ENCODE results near the gene CORIN. TPM values are rescaled to one million over a fixed set of nuclear protein-coding genes. Genes with fewer than 3 reads are reported as not detected.
"Not testable (repeated sequence)": the region's sequence is repeated elsewhere in the genome, so short reads cannot be mapped to it uniquely, and the experiment has no call there.

Gene CORIN
- total RNA-seq, 1 donor from 2014 or later: not detected

DNA sequence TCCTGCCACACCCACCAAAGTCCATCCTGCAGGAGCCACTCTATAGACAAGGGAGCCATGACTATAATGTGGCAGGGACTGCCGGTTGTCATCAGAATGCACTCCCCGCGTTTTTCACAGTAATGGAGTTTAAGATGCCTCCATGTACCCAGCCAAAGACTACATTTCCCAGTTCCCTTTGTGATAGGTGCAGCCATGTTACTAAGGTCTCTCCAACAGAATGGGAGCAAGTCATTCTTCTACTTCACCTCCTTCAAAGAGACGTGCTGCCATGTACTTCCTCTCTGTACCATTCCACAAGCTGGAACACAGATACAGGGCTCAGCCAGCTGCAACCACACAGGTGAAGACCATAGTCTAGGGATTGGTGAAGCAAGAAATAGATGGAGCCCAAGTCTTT lies 126.7 kb downstream of the CORIN start:
- DNase-seq (ENCODE audit: low read depth): no peak
- Histone ChIP-seq H3K4me3 (ENCODE audit: low read depth, low read length) (no peak overlapping the region), H3K36me3 (ENCODE audit: control insufficient read depth, insufficient read depth, low read length) (no peaks in the 10 kb centered on the region), H3K27me3 (ENCODE audit: control insufficient read depth, insufficient read depth, low read length) (no peaks in the 10 kb centered on the region)
- TF ChIP-seq, protein P1, sequence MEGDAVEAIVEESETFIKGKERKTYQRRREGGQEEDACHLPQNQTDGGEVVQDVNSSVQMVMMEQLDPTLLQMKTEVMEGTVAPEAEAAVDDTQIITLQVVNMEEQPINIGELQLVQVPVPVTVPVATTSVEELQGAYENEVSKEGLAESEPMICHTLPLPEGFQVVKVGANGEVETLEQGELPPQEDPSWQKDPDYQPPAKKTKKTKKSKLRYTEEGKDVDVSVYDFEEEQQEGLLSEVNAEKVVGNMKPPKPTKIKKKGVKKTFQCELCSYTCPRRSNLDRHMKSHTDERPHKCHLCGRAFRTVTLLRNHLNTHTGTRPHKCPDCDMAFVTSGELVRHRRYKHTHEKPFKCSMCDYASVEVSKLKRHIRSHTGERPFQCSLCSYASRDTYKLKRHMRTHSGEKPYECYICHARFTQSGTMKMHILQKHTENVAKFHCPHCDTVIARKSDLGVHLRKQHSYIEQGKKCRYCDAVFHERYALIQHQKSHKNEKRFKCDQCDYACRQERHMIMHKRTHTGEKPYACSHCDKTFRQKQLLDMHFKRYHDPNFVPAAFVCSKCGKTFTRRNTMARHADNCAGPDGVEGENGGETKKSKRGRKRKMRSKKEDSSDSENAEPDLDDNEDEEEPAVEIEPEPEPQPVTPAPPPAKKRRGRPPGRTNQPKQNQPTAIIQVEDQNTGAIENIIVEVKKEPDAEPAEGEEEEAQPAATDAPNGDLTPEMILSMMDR (IDR thresholded peaks at IDR 0.05; ENCODE audit: insufficient read depth, low read length, poor library complexity, severe bottlenecking): no peak

DNA sequence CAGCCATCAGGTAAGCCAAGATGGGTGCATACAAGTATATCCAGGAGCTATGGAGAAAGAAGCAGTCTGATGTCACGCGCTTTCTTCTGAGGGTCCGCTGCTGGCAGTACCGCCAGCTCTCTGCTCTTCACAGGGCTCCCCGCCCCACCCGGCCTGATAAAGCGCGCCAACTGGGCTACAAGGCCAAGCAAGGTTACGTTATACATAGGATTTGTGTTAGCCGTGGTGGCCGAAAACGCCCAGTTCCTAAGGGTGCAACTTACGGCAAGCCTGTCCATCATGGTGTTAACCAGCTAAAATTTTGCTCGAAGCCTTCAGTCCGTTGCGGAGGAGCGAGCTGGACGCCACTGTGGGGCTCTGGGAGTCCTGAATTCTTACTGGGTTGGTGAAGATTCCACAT lies 131.5 kb downstream of the CORIN start:
- DNase-seq (ENCODE audit: low read depth); H3K27me3 ChIP-seq (ENCODE audit: control insufficient read depth, insufficient read depth, low read length); H3K4me3 ChIP-seq (ENCODE audit: low read depth, low read length); H3K36me3 ChIP-seq (ENCODE audit: control insufficient read depth, insufficient read depth, low read length): not testable (repeated sequence)

DNA sequence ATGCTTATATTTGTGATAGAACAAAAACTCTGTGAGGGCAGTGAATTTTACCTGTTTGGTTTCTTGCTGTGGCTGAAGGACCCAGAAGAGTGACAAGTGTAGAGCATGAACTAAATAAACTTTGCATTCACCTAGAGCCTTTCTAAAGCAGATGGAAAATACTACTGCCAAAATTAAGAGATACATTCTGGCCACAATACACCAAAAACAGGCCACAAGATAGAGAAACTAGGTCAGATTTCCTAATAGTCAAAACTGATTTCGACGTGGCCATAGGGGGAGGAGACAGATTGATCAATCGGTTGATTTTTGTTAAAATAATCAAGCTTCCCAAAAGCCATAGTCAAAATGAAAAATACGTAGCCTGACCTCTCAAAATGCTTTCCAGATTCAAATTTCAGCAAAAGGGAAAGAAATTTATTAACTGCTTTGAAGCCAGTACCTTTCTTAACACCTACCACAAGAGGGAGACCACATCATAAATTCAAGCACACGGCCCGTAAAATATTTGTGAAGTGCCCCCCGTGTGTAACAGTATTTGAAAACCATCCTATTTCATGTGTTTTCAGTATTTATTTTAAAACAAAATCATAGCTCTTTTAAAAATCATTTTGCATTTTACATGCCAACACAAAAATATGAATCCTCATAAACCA lies 132.4 kb downstream of the CORIN start:
- no peak for DNase-seq (ENCODE audit: low read depth)
- Histone ChIP-seq H3K27me3 (ENCODE audit: control insufficient read depth, insufficient read depth, low read length) (no peaks in the 10 kb centered on the region), H3K4me3 (ENCODE audit: low read depth, low read length) (no peak overlapping the region), H3K36me3 (ENCODE audit: control insufficient read depth, insufficient read depth, low read length) (no peaks in the 10 kb centered on the region)
- TF ChIP-seq, protein P1 (IDR thresholded peaks at IDR 0.05; ENCODE audit: insufficient read depth, low read length, poor library complexity, severe bottlenecking): peak; percentile 50

DNA sequence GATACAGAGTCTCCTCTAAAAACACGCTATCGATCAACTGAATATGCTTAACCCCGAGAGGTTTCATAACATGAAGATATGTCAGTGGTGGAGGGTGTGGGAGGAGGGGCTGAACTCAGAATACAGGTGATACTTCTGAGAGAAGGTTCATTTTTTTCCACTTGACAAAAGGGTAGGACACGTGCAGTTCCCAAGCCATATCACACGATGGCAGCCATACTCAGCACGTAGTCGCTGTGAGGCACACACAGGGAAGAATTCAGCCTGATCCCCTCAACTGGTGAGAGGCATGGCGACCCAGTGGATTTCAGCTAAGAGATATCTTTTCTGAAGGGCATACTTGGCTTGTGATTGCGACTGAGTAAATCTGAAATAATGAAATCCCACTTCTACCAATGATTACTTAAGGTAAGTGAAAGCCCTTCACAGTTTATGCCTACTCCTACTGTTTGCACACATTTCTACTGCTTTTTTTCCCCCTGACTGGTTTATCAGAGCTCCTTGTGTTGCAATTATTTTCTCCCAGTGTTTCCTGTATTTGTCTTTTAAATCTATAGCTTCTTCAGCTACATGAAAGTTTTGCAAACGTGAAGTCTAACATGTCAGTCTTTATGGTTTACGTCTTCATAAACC lies 133.1 kb downstream of the CORIN start:
- H3K4me3 ChIP-seq (ENCODE audit: low read depth, low read length): no peak overlapping the region
- no peak for DNase-seq (ENCODE audit: low read depth)

DNA sequence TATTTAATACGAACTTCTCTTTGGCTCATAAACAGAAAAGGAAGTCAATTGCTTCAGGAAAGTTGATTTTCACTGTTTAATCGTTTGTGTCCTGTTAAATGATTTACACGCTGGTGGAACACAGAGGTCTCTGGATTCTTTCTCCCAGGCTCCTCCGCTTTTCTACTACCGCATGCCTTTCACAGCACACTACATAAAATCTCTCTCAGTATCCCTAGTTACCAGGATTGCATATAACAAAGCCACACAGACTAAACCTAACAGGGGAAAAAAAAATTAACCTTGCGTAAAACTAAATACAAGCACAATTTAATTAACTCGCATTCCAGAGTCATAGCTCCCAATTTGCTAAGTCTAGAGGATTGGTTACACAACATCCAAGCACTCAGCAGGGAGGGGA lies 133.9 kb downstream of the CORIN start:
- Histone ChIP-seq H3K4me3 (ENCODE audit: low read depth, low read length) (no peak overlapping the region), H3K36me3 (ENCODE audit: control insufficient read depth, insufficient read depth, low read length) (no peaks in the 10 kb centered on the region), H3K27me3 (ENCODE audit: control insufficient read depth, insufficient read depth, low read length) (no peaks in the 10 kb centered on the region)
- TF ChIP-seq, protein P1 (IDR thresholded peaks at IDR 0.05; ENCODE audit: insufficient read depth, low read length, poor library complexity, severe bottlenecking): no peak
- peak; percentile 55 for DNase-seq (ENCODE audit: low read depth)

More for the DNA sequence above, 133.1 kb downstream of the CORIN start:
- no peaks in the 10 kb centered on the region for H3K36me3 ChIP-seq (ENCODE audit: control insufficient read depth, insufficient read depth, low read length)
- H3K27me3 ChIP-seq (ENCODE audit: control insufficient read depth, insufficient read depth, low read length): no peaks in the 10 kb centered on the region
- TF ChIP-seq, protein P1 (IDR thresholded peaks at IDR 0.05; ENCODE audit: insufficient read depth, low read length, poor library complexity, severe bottlenecking): peak; percentile 45

DNA sequence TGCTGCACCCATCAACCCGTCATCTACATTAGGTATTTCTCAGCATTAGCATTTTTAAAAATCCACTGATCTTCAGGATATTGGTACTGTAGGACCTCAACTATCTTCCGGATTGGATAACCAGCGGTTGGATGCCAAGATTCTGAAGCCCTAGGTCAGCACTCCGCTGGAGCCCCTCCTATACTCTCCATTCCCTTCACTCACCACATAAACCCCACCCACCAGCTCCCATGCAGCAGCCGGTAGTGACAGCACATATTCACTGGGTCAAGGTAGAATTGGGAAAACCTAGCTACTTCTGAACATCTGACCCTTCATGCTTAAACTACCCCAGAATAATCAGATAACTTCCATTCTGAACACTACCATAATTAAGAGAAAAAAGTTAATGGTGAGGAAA lies 134.9 kb downstream of the CORIN start:
- no peaks in the 10 kb centered on the region for H3K36me3 ChIP-seq (ENCODE audit: control insufficient read depth, insufficient read depth, low read length)
- TF ChIP-seq, protein P1 (IDR thresholded peaks at IDR 0.05; ENCODE audit: insufficient read depth, low read length, poor library complexity, severe bottlenecking): no peak
- H3K4me3 ChIP-seq (ENCODE audit: low read depth, low read length): no peak overlapping the region
- no peak for DNase-seq (ENCODE audit: low read depth)
- H3K27me3 ChIP-seq (ENCODE audit: control insufficient read depth, insufficient read depth, low read length): no peaks in the 10 kb centered on the region
